Activated CD8-positive, alpha-beta memory T cell treated with anti-CD3 and anti-CD28 coated beads, Interleukin-2, amount 50 U/mL, for 48 hours (primary cell): Measurements from ENCODE around the gene C7orf33.

ENCODE experiments used
- DNase-seq: peaks from one replicate; pipeline ENCODE4 v3.0.0-alpha.2; 2020

C7orf33 gene

GRCh38 chr7:148630078-148630477 is 39.5 kb downstream of the C7orf33 start:
- DNase-seq = no peak

- no peak for DNase-seq
These were observed 43.2 kb downstream of the C7orf33 start for GRCh38 chr7:148633761-148634160.

GRCh38 chr7:148637094-148637493 is 46.5 kb downstream of the C7orf33 start:
- no peak for DNase-seq

GRCh38 chr7:148645898-148646297 is 55.3 kb downstream of the C7orf33 start:
- DNase-seq = no peak

- no peak for DNase-seq
These were observed 59.8 kb downstream of the C7orf33 start for GRCh38 chr7:148650232-148650858.

- no peak for DNase-seq
These were observed 62.2 kb downstream of the C7orf33 start for GRCh38 chr7:148652773-148653172.

GRCh38 chr7:148657929-148658328 is 67.4 kb downstream of the C7orf33 start:
- no peak for DNase-seq

GRCh38 chr7:148661471-148661870 is 70.9 kb downstream of the C7orf33 start:
- DNase-seq = no peak

- DNase-seq = no peak
These were observed 72.1 kb downstream of the C7orf33 start for GRCh38 chr7:148662646-148663045.

- no peak for DNase-seq
These were observed 73.8 kb downstream of the C7orf33 start for GRCh38 chr7:148664324-148664723.

GRCh38 chr7:148665221-148665620 is 74.7 kb downstream of the C7orf33 start:
- DNase-seq = no peak
